Epithelial cell of proximal tubule (primary cell): ENCODE measurements around the gene NFIA. TPM values are rescaled to one million over a fixed set of nuclear protein-coding genes. Genes with fewer than 3 reads are reported as not detected.

Experiments
- DNase-seq: peaks from one replicate; pipeline ENCODE4 v3.0.0-alpha.2; 2011; ENCODE audit warnings: low read depth
- H3K4me3 ChIP-seq: 2 replicates; pipeline ENCODE4 v1.5.1; 2011; ENCODE audit warnings: low read depth, mild to moderate bottlenecking, low read length
- total RNA-seq: library from RNA; depleted of rRNA; stranded (reverse); fragments of >200 nt; gene quantifications from 2 replicates; pipeline ENCODE4 v1.2.3, GENCODE V29; 2015
- TF ChIP-seq, protein P1 (sequence below): conservative IDR thresholded peaks from 2 replicates; pipeline ENCODE4 v1.5.1; 2012; ENCODE audit warnings: low read depth, mild to moderate bottlenecking, low read length

The NFIA gene
- total RNA-seq, 1 donor from 2014 or later, result 1.6 TPM

DNA sequence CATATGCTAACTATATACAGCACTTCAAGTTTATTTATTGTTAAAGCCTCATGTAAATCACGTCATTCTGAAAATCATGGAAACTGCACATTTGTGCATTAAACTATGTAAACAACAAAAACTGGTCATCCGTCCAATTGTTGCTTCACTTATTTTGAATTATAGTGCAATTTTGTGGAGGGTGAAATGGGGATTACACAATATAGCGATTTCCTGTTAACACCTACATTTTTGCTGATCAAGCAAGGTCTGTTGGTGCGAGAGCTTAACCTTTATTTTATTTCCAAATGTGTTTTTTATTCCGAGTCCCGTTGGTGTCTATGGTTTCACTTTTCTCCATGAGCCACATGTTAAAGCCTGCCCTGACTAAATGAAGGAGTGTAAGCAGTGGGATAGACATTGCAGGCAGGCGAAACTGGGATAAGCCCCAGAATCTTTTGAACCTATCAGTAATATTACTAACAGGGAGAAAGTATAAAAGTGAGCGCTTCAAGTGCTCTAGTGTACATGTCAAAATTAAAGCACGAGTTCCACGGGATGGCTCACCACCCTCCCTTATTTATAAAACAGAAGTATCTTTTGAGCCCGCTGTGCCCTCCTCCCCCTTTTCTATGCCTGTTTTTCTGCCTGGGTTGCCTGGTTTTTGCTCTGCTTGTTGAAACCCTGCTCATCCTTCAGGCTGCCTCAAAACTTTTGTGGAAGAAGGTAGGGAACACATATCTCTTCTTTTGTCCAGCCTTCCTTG, 120.7 kb downstream of the NFIA start:
- TF ChIP-seq, protein P1, sequence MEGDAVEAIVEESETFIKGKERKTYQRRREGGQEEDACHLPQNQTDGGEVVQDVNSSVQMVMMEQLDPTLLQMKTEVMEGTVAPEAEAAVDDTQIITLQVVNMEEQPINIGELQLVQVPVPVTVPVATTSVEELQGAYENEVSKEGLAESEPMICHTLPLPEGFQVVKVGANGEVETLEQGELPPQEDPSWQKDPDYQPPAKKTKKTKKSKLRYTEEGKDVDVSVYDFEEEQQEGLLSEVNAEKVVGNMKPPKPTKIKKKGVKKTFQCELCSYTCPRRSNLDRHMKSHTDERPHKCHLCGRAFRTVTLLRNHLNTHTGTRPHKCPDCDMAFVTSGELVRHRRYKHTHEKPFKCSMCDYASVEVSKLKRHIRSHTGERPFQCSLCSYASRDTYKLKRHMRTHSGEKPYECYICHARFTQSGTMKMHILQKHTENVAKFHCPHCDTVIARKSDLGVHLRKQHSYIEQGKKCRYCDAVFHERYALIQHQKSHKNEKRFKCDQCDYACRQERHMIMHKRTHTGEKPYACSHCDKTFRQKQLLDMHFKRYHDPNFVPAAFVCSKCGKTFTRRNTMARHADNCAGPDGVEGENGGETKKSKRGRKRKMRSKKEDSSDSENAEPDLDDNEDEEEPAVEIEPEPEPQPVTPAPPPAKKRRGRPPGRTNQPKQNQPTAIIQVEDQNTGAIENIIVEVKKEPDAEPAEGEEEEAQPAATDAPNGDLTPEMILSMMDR, result no peak
- DNase-seq, result no peak
- peak overlapping the region; percentile 29 for H3K4me3 ChIP-seq

DNA sequence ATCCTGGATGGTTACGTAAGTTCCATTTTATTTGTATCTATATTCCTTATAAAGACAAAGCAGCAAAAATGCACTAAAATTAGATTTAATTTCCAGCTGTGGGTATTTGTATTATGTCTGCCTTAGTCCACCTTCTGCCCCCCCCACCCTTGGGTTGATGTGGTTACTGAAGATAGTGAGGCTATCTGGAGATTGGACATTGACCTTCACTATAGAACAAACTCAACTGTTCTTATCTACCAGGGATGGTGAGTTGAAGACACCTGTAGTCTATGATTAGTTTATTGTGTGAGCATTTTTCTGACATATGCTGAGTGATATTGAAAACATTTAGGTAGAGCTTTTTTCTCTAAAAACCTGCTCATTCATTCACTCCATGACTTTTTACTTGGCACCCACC, 122.2 kb downstream of the NFIA start:
- no peak overlapping the region for H3K4me3 ChIP-seq
- TF ChIP-seq, protein P1, result no peak
- no peak for DNase-seq

DNA sequence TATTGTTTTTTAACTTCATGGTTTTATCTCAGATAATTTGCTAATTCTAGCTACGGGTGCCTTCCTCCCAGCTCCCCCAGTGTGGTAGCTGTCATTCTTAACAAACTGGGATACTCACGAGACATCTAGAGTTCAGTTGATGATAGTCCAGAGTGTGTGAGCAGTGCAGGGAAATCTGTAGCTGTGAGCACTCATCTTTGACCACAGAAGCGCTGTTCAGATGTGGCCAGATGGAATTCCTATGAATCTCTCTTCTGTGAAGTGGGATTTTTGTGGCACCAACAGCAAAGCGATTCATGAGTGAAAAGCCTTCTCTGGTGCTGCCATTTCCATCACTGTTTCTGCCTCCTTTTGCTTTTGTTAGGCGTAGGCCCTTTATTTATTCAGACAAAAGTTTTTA, 125.1 kb downstream of the NFIA start:
- H3K4me3 ChIP-seq, result no peak overlapping the region
- DNase-seq, result peak; percentile 80
- TF ChIP-seq, protein P1, result peak; percentile 17

DNA sequence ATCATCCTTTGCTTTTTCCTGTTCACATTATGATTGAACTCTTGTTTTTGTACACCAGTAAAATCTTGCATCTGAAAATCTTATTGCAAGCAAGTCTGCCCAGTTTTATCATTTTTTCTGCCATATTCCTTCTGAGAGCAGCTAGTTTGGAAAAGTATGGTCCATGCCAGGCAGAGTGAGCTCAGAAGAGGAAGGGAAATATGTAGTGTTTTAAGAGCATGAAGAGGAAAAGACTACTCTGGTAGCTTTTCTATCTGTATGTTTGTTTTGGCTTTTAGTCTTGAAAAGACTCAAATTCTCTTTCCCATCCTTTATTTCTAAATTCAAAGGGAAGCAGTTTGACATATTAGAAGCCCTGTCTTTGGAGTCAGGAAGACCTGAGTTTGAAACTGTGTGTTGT, 125.8 kb downstream of the NFIA start:
- DNase-seq, result no peak
- TF ChIP-seq, protein P1, result no peak
- no peak overlapping the region for H3K4me3 ChIP-seq

DNA sequence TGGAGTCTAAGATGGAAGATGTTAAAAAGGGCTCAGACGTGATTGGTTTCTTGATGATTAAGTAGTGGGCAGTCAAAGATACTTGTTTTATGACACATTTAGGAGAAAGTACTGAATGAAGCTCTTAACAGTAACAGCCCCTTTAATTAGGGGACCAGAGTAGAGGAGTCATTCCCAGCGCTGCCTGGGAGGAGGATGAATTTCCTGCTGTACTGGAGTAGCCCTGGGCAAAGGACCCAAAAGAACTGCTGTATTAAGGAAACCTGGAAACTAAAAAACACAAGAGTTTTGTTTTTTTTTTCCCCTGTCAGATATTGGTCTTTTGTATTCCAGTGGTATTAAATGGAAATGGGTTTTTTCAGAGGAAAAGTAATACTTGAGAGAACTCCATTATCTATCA, 126.5 kb downstream of the NFIA start:
- DNase-seq, result no peak
- TF ChIP-seq, protein P1, result no peak
- H3K4me3 ChIP-seq, result no peak overlapping the region

DNA sequence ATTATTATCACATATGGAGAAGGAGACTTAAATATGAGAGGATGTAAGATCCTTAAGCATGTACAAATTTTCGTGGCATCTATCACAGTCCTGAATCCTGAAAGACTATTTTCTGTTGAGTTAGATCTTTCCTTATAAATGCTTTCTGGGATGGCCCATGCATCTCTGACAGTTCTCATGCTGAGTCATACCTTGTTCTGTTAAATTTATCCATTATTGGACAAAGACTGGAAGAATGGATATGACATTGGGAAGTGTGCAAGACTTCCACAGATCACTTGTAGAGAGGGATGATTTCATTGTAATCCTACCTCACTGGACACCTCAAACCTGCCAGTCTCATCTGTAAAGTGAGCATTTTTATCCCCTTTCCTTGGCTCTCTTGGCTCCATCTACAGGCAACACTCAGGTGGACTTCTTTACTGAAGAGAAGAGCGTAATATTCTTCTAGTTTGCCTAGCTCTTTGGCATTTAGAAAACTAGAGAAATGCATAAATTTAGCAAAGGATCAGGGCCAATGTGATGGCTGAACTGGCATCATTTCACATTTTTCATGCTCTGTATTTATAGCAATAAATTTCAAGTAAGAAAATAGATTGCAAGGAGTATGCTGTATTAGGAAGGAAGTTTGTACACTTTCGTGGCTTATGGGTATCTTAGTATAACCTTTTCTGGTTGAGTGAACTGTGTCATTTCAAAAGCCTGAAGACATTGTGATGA, 128.2 kb downstream of the NFIA start:
- H3K4me3 ChIP-seq, result no peak overlapping the region
- no peak for DNase-seq
- TF ChIP-seq, protein P1, result peak; percentile 42
